ENCODE measurements around the gene RASGRF1.

RASGRF1 gene

DNA sequence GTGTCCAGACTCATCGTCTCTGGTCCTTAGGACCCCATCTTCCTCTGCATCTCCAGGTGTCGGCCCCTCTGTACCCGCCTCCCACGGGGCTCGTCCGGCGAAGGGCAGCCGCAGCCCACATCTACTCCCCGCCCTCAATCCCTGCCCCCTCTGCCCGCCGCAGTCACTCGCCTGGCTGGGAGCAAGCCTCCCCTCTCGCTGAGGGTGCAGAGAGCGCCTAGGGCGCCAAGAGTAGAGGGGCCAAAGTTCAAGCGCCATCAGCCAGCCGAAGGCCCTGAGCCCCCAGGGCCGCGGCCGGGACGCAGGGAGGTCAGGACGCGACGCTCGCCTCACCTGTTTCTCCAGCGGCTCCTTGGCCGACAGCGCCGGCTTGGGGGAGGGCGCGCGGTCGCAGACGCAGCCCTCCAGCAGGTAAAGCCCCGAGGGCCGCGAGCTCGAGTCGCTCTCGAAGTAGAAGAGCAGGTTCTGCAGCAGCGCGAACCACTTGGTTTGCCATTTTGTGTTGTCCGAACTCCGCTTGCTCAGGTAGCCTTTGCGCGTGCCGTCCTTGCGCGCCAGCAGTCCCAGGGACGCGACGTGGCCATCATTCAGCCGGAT, 592 bp downstream of the RASGRF1 start:
- Histone ChIP-seq H3K27ac (no peak overlapping the region), H3K79me2 (ENCODE audit: insufficient read depth, low read depth) (no peaks in the 10 kb centered on the region), H3K4me1 (ENCODE audit: low read depth, poor library complexity, severe bottlenecking) (no peaks in the 10 kb centered on the region), H3K4me3 (IDR thresholded peaks at IDR 0.05; ENCODE audit: insufficient read depth, low read depth, low read length) (no peak overlapping the region), H3K4me2 (no peak overlapping the region), H2AFZ (ENCODE audit: low read depth) (no peak overlapping the region), H3K9ac (no peak overlapping the region), H3K36me3 (ENCODE audit: insufficient read depth) (no peaks in the 10 kb centered on the region), H3K27me3 (ENCODE audit: insufficient read depth, low read depth) (no peaks in the 10 kb centered on the region), H4K20me1 (ENCODE audit: insufficient read depth) (no peaks in the 10 kb centered on the region)
- TF ChIP-seq, protein P1, sequence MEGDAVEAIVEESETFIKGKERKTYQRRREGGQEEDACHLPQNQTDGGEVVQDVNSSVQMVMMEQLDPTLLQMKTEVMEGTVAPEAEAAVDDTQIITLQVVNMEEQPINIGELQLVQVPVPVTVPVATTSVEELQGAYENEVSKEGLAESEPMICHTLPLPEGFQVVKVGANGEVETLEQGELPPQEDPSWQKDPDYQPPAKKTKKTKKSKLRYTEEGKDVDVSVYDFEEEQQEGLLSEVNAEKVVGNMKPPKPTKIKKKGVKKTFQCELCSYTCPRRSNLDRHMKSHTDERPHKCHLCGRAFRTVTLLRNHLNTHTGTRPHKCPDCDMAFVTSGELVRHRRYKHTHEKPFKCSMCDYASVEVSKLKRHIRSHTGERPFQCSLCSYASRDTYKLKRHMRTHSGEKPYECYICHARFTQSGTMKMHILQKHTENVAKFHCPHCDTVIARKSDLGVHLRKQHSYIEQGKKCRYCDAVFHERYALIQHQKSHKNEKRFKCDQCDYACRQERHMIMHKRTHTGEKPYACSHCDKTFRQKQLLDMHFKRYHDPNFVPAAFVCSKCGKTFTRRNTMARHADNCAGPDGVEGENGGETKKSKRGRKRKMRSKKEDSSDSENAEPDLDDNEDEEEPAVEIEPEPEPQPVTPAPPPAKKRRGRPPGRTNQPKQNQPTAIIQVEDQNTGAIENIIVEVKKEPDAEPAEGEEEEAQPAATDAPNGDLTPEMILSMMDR (conservative IDR thresholded peaks at IDR 0.05; ENCODE audit: low read depth, low read length): no peak

DNA sequence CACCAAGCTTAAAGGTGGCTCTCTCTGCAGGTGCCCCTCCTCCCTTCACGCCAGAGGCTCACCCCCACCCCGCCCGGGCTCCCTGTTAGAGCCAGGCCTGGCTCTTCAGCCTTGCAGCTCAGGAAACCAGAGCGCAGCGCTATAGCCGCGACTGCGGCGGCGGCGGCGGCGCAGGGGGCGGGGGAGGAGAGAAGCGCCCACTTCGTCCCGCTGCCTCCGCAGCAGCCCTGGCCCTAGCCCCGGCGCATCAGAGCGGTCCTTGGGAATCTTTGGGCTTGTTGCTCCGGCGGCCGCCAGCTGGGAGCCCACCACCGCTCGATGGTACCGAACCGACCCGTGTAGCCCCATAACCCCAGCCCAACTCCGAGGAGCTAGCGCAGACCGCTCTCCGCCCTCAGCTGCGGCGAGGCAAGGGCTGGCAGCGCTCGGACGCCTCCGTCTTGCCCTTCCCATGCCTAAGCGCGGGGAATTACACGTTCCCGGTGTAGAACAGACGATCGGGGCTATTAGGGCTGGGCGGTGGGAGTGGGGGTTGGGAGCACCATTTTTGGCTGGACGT, 1.2 kb downstream of the RASGRF1 start:
- Histone ChIP-seq H2AFZ (ENCODE audit: low read depth) (no peak overlapping the region), H3K36me3 (ENCODE audit: insufficient read depth) (no peaks in the 10 kb centered on the region), H3K79me2 (ENCODE audit: insufficient read depth, low read depth) (no peaks in the 10 kb centered on the region), H3K4me3 (IDR thresholded peaks at IDR 0.05; ENCODE audit: insufficient read depth, low read depth, low read length) (no peak overlapping the region), H3K27ac (no peak overlapping the region), H4K20me1 (ENCODE audit: insufficient read depth) (no peaks in the 10 kb centered on the region), H3K9ac (no peak overlapping the region), H3K4me2 (no peak overlapping the region), H3K4me1 (ENCODE audit: low read depth, poor library complexity, severe bottlenecking) (no peaks in the 10 kb centered on the region), H3K27me3 (ENCODE audit: insufficient read depth, low read depth) (no peaks in the 10 kb centered on the region)
- TF ChIP-seq, protein P1 (conservative IDR thresholded peaks at IDR 0.05; ENCODE audit: low read depth, low read length): no peak

DNA sequence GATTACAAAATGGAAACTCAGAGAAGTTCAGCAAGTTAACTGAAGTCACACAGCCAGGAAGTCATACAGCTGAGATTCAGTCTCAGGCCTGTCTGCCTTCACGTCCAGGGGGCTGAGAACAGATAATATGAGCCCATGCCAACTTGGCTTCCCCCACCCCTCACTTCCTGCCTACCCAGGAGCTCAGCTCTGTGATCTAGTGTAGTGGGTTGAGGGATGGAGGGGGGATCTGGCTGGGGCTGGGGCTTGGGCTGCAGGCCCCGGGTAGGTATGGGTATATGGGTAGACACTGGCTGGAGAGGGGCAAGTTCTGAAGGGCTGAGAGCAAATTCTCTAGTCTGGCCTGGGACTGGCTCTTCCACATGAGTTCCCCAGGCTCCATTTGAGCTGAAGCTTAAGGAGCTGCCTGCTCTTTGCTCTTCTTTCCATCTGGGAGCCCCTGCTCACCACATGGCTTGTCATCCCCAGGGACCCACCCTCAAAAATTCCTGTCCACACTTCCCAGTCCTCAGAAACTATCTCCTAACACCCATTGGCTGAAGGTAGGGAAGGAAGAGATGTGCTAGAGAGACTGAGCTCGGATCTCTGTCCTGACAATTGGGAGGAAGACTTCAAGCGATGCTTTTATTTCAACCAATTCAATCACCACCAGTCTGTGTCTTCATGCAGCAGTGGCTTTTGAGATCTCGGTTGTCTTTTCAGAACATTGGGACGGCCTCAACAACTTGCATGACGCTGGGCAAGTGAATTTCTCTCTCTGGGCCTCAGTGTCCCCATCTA, 2.0 kb downstream of the RASGRF1 start:
- Histone ChIP-seq H3K79me2 (ENCODE audit: insufficient read depth, low read depth) (no peaks in the 10 kb centered on the region), H4K20me1 (ENCODE audit: insufficient read depth) (no peaks in the 10 kb centered on the region), H3K27ac (no peak overlapping the region), H2AFZ (ENCODE audit: low read depth) (no peak overlapping the region), H3K9ac (no peak overlapping the region), H3K4me1 (ENCODE audit: low read depth, poor library complexity, severe bottlenecking) (no peaks in the 10 kb centered on the region), H3K4me2 (no peak overlapping the region), H3K4me3 (IDR thresholded peaks at IDR 0.05; ENCODE audit: insufficient read depth, low read depth, low read length) (no peak overlapping the region), H3K27me3 (ENCODE audit: insufficient read depth, low read depth) (no peaks in the 10 kb centered on the region), H3K36me3 (ENCODE audit: insufficient read depth) (no peaks in the 10 kb centered on the region)
- TF ChIP-seq, protein P1 (conservative IDR thresholded peaks at IDR 0.05; ENCODE audit: low read depth, low read length): no peak

DNA sequence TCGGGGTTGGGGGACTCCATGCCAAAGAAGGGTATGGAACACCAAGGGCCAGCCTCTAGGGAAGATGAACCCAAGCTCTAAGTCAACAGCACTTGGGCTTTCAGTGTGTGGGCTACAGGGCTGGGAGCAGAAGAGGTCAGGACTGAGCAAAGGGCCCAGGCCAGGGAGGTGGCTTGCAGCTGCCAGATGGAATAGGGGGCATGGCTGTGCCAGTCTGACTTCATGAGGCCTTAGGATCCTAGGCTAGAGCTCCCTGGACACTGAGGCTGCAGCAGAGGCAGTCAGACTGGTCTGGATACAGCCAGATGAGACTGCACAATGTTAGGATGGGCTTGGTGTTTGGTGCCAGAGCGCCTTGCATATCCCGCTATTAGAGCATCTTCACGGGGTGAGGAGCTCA, 3.8 kb downstream of the RASGRF1 start:
- Histone ChIP-seq H3K36me3 (ENCODE audit: insufficient read depth) (no peaks in the 10 kb centered on the region), H3K4me2 (no peak overlapping the region), H3K4me3 (IDR thresholded peaks at IDR 0.05; ENCODE audit: insufficient read depth, low read depth, low read length) (no peak overlapping the region), H3K4me1 (ENCODE audit: low read depth, poor library complexity, severe bottlenecking) (no peaks in the 10 kb centered on the region), H4K20me1 (ENCODE audit: insufficient read depth) (no peaks in the 10 kb centered on the region), H3K27ac (no peak overlapping the region), H3K27me3 (ENCODE audit: insufficient read depth, low read depth) (no peaks in the 10 kb centered on the region), H3K9ac (no peak overlapping the region), H3K79me2 (ENCODE audit: insufficient read depth, low read depth) (no peaks in the 10 kb centered on the region), H2AFZ (ENCODE audit: low read depth) (no peak overlapping the region)
- TF ChIP-seq, protein P1 (conservative IDR thresholded peaks at IDR 0.05; ENCODE audit: low read depth, low read length): no peak
